Breast epithelium (tissue), 3 donors: ENCODE results near the gene TPCN2.

Source experiments
- CTCF ChIP-seq, 3 donors: fragments of 450-650 bp; IDR thresholded peaks; one replicate each; pipeline ENCODE4 v1.5.1; 2016 to 2017; ENCODE audit warnings: antibody characterized with exemption in 3 of 3, mild to moderate bottlenecking in 3 of 3, moderate library complexity in 3 of 3
- POLR2A ChIP-seq: fragments of 450-650 bp; IDR thresholded peaks from one replicate; pipeline ENCODE4 v1.6.1; 2016; ENCODE audit warnings: antibody characterized with exemption, mild to moderate bottlenecking, moderate library complexity

DNA sequence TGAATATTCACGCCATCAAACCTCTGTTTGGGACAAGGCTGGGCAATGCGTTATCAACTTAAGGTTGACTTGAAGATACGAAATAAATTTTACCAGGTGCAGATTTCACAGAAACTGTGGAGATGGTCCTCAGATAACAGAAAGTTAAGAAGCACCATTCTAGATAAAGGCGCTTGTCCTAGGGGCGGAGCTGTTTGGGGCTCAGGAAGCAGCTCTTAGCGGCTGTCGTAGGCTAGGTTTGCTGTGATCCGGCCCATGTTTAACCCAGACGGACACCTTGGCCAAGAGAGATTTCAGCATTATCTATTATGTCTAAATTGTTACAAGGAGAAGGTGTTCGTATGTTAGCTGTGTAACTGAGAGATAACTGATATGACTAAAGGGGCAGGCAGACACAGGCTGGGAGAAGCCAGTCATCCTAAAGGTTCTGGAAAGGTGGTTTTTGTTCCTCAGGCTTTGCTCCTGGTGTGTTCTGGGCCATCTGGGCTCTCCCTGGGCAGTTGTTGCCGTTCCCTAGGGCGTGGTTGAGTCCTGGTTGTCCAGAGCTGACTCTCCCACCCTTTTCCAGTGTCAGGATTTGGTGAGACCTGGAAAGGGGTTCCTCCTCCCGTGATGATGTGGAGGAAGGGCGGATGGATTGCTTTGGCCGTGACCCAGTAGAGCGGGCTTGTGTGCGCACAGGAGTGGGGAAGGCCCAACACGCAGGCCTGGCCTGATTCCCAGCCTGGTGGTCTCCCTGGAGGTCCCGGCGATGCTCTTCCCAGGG is 25.8 kb downstream of the TPCN2 start:
- TF ChIP-seq CTCF (IDR thresholded peaks at IDR 0.05): no peak
- TF ChIP-seq POLR2A: no peak
